GM18867 (cell line): ENCODE data around the gene IL4I1.

Source experiments
- ATAC-seq: cut with Tn5 transposase; IDR thresholded peaks from one replicate; pipeline ENCODE4 v1.9.1; 2021; ENCODE audit warnings: mild to moderate bottlenecking, moderate library complexity; ENCODE audit not compliant: unreplicated experiment

The IL4I1 gene

DNA sequence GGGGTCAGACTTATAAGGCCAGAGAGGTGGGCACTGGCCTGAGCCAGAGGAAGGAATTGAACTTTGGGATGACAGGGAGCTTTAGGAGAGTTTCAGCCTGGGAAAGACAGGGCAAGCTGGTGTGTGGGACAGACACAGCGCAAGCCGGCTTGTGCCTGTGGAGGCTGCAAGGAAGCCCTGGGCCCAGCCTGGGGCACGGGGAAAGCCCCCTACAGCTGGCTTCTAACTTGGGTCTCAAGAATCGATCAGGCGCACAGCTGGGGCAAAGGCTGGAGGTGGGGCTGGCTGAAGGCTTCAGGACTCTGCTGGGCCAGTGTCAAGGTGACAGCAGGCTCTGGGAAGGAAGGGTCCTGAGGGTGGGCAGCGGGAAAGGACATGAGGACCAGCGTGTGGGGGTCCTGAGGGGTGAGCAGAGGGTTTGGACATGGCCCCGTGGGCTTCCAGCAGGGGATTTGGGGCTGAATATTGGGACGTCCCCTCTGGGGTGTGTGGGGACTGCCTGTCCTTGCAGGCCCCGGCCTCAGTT lies 42.8 kb downstream of the IL4I1 start:
- no peak for ATAC-seq

DNA sequence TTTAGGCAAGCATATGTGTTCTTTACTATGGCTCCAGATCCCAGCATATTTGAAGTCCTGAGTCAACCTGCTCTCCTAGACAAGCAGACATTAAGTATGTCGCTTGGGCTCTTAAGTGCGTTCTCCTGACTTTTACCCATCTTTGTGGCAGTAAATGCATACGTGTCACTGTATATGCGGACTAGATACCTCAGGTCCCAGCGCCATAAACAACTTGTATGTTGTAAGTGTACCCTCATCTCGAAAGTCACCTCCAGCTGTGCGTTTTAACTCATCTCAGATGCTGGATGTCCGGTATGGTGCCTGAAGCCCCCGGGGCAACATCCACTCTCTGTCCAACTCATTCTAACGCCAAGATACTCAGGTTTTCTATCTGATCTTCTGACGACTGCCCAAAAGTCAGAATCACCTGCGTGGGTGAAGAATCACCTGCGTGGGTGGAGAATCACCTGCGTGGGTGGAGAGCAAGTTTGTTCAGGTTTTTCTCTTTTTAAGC lies 44.0 kb downstream of the IL4I1 start:
- no peak for ATAC-seq

DNA sequence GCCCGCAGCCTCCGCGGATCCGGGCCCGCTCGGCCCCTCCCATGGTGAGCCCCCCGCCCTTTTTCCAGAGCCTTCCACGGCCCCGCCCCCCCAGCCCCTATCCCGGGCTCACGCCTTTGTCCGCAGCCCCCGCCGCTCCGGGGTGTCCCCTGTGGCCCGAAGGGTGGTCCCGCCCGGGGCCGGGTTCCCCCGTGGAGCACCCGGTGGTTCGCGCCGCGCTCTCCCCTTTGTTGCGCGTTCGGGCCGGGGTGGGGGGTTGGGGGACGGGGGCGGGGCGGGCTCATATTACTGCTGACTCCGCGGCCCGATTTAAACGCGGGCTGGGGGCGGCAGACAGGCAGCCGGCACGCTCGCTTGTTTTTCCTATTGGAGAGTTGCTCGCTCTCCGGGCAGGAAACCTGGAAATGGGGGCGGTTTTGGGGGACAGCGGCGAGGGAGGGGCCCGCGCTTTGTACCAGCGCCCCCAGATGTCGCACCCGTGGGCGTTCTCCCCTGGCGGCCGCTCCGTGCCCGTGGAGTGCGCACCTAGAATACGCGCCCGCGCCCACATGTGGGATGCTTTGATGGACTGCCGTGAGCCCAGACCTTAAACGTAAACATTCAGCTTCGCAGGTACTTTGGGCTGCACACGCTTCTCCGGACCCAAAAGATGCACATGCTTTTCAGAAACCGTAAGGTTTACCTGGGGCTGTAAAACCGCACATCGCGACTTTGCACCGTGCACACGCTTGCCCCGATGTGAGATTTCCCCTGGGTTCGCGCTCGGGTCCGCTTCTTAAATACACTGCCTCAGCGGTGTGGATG lies 45.0 kb downstream of the IL4I1 start:
- ATAC-seq, result no peak

DNA sequence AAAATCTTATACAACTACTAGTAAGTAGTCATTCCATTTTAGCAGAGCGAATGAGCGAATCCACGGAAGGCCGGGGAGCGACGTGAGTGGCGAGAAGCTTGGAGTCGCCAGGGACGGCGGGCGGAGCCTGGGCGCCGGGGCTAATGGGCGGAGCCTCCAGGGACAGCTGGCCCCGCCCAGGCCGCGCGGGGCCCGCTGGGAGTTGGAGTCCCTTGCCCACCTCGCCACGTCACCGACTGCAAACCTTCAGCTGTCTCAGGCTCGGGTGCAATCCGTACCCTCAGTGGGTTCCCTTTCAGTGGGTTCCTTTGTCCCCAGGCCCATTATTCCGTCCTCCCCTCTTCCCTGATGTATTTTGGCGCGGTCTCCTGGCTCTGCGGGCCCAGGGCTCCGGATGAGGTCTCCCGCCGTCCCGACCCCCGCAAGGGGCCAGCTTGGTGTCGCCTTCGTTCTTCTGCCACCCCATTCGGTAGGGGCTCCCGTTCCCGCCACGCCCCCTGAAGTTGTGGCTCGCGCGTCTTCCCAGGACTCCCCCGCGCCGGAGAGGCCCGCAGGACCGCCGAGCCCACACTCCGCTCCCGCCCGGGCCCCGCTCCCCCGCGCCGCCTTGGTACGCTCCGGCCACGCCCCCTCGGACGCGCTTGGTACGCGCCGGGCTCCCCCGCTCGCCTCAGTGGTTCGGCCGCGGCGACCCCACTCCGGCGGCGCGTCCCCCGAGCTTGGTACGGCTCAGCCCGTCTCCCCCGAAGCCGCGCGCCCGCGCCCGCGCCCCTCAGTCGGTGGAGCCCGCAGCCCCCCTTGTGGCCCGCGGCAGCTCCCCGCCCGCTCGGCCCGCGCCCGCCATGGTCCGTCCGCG lies 46.0 kb downstream of the IL4I1 start, which contains the start of gene PTOV1:
TSS of gene PTOV1 (plus strand) at position 673 of the 856 bp plus-strand sequence.
- ATAC-seq, result peak; percentile 76

DNA sequence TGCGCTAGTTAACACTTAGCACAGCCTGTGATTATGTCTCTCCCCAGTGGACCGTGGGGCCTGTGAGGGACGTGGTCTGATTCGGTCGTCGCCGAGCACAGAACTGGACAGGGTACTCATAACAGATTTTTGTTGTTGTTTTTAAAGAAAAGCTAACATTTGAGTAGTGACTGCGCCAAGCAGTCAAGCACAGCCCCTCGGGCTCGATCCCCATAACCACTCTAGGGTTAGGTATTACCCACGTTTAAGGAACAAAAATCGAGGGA lies 46.5 kb downstream of the IL4I1 start:
- ATAC-seq, result no peak

DNA sequence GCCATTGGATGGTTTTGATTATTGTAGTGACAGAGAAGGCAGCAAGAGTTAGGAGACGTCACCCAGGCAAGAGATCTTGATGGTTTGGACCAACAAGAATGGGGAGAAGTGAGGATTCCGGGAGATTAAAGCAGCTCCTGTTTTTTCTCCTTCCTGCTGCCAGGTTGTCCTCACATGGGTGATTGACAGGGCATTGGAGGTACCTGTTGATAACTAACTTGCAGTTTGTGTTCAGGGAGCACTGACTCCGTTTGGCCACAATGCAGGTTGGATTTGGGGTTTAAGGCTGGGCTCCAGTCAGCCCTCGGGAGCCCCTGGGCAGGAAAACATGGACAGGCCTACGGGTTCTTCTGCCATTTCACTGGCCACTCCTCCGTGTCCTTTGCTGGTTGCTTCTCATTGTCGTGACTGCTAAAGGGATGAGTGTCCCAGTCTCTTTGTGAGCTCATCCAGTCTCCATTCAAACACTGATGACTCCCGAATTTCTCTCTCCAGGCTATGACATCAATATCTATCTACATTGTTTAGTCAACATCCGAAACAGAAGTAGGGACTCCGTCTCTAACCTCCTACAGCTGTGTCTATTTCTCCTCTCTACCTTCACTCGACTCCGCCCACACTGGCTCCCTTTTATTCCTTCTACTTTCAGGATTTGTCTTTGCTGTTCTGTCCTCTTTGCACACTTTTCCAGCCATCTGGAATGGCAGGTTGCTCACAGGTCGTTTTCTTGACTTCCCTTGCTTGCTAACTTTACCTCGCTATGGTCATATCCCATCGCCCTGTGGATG lies 47.1 kb downstream of the IL4I1 start:
- no peak for ATAC-seq

DNA sequence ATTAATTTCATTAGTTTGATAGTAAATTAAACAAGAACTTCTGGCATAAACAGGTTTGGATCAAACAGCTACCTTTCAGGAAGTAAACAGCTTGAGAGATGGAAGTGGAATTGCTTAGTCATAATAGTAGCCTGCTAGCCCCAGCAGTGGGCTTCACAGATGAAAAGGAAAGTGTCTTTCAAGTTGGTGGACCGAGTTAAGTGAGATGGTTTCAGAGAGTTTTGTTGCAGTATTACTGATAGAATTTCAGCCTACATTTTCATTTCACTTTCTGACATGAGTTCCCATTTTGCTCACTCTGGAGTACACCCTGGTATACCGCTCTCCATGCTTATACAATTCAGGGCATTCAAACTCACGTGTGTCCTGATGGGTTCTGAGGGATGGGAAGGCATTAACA lies 47.7 kb downstream of the IL4I1 start:
- no peak for ATAC-seq

DNA sequence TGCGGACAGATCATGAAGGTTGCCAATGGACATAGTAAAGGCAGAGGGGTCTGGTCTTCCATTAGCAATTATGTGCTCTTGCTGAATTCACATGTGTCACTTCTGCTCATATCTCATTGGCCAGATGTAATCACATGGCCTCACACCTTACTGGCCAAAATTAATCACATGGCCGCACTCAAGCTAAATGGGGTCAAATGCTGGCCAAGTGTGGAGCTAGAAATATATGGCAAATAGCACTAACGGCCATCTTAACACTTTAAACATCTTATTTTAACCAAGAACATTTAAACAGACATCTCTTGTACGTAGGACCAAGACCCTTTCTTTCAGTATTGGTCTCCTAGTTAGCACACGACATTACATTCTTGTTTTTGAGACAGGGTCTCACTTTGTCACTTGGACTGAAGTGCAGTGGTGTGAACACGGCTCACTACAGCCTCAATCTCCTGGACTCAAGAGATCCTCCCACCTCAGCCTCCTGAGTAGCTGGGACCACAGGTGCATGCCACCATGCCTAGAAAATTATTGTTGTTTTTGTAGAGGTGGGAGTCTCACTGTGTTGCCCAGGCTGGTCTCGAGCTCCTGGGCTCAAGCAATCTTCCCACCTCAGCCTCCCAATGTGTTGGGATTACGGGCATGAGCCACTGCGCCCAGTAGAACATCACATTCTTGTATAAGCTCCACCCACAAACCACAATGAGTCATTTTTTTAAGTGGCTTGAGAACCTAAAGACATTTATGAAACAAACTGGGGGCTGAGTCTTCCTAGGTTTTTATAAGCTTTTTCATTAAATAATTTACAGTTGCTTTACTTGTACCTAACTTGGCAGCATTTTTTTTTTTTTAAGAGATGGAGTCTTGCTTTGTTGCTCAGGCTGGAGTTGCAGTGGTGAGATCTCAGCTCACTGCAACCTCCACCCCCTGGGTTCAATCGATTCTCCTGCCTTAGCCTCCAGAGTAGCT lies 48.7 kb downstream of the IL4I1 start:
- ATAC-seq, result no peak

DNA sequence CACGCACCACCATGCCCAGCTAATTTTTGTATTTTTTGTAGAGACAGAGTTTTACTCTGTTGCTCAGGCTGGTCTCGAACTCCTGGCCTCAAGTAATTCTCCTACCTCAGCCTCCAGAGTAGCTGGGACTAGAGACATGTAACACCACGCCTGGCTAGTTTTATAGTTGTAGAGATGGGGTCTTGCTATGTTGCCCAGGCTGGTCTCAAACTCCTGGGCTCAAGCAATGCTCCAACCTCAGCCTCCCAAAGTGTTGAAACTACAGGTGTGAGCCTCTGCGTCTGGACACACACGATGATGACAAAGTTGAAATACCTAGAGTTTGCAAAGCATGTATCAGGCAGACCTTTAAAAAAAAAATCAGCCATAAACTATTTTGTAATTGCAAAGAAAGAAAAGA lies 50.3 kb downstream of the IL4I1 start:
- ATAC-seq, result no peak

DNA sequence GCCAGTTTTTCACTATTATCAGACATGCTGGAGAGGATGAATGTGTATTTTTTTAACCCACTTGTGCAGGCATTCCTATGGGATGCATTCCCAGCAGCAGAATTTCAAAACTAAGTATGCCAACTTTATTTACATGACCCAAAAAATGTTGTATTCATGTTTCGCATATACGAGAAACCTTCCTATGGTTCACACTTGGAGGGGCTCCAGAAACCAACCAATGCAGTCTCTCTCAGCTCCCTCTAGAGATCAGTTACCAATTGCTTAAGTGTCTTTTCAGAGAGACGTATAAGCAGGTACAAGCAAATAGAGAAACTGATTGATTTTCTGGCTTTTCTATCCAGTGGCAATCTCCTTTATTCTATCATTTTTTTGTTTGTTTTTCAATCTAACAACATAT lies 51.3 kb downstream of the IL4I1 start:
- ATAC-seq, result no peak

DNA sequence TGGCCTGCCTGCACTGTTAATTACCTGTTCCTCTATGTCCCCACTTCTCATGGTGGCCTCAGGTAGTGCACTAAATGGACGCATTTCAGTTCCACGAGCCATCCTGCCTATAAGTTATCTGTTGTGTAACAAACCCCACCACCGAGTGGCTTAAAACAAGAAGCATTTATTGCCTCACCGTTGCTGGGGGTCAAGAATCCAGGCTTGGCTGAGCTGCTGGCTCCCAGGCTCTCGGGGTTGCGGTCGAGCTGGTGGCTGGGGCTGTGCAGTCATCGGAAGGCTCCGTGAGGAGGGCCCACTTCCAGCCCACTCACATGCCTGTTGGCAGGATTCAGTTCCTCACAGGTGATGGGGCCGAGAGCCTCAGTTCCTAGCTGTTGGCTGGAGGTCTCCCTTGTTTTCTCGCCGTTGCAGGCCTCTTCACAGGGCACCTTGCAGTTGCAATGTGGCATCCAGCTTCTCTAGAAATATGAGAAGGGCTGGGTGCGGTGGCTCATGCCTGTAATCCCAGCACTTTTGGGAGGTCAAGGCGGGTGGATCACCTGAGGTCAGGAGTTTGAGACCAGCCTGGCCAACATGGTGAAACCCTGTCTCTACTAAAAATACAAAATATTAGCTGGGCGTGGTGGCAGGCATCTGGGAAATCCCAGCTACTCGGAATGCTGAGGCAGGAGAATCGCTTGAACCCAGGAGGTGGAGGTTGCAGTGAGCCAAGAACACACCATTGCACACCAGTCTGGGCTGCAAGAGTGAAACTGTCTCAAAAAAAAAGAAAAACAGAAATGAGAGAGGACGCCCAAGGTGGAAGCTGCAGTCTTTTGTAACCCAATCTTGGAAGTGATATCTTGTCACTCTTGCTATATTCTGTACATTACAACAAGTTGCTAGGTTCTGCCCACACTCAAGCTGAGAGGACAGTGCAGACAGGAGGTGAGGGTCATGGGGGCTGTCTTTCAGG lies 52.3 kb downstream of the IL4I1 start:
- no peak for ATAC-seq

DNA sequence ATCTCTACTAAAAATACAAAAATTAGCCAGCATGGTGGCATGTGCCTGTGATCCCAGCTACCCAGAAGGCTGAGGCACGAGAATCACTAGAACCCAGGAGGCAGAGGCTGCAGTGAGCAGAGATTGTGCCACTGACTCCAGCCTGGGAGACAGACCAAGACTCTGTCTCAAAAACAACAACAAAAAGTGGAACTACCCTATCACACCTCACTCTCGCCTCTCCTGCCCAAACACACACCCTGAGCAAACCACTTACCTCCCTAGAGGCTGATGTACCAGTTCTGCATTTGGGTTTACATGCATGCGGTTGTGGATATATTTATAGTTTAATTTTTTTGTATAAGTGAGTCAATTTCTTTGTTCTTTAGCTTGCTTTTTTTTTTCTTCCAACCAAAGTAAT lies 53.4 kb downstream of the IL4I1 start:
- ATAC-seq, result no peak

DNA sequence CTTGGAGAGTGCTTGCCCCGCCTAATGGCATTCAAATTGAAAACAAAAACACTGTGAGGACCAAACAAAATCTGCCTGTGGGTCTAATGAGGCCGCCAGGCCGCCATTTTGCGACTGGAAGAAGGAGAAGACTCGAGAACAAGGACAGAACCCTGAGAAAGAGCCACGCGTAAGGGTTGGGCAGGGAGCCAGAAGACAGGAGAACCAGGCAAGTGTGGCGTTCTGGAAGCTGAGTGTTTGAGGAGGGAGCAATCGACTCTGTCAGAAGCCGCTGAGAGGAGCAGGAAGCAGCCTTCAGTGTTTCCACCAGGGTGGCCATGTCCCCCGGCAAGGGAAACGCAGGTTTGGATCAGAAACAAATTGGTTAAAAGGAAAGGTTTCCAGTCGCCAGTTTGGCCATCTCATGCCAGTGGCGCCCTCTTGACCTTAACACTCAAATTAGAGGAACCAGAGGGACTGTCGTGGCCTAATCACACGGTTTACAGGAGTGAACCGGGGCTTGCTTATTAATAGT lies 55.9 kb downstream of the IL4I1 start:
- no peak for ATAC-seq

DNA sequence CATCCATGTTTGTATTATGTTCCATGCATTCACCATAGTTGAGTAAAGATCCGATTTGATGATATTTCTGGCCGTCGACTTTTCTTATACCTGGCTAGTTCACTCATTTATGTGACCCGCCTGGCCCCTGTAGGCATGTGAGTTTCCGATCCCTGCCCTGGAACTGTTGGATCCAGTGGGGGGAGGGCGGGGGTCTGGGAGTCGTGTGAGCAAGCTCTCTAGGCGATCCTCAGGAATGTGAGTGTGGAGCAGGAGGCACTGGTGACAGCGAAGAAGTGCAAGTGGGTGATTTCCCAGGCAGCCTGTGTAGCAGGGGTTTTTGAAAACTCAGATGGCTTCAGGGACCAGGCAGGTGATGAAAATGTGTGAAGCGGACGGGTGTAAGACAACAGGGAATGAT lies 56.4 kb downstream of the IL4I1 start:
- ATAC-seq, result no peak

DNA sequence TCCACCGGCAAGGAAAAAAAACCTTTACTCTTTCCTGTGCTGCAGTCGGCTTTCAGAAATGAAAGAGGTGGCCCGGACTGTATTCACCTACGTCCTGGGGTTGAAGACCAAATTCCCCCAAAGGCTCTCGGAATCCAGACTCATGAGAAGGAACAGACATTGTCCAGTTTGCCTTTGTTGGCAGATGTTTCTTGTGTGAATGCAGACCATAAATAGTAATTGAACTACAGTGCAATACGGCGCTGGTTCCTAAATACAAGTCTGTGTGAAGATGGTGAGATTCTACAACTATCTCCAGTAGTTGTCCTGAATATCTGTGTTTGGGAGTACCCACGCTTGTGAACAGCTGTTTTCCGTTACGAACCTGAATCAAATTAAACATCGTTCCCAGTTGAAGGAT lies 57.0 kb downstream of the IL4I1 start:
- no peak for ATAC-seq
